MG63 (cell line): ENCODE measurements around the gene ESRP2. TPM values are rescaled to one million over a fixed set of nuclear protein-coding genes. Genes with fewer than 3 reads are reported as not detected.
A peak's percentile ranks its signal among the peaks of the same experiment; 100 is the strongest.

ENCODE experiments used
- DNase-seq: peaks from one replicate; pipeline ENCODE4 v3.0.0-alpha.2; 2020
- H3K27me3 ChIP-seq: fragments of 250-450 bp; sonication (Bioruptor Pico); 2 replicates; pipeline ENCODE4 v1.5.1; 2020; ENCODE audit warnings: mild to moderate bottlenecking, moderate library complexity
- H3K36me3 ChIP-seq: fragments of 250-450 bp; sonication (Bioruptor Pico); 2 replicates; pipeline ENCODE4 v1.5.1; 2020; ENCODE audit warnings: mild to moderate bottlenecking, moderate library complexity
- H3K4me3 ChIP-seq: fragments of 250-450 bp; sonication (Bioruptor Pico); 2 replicates; pipeline ENCODE4 v1.5.1; 2020; ENCODE audit warnings: mild to moderate bottlenecking, moderate library complexity
- H3K9me3 ChIP-seq: fragments of 250-450 bp; sonication (Bioruptor Pico); 2 replicates; pipeline ENCODE4 v1.5.1; 2020; ENCODE audit warnings: mild to moderate bottlenecking, moderate library complexity
- total RNA-seq: library from RNA; depleted of rRNA; stranded (reverse); fragments of >200 nt; shearing (Covaris generic); gene quantifications from 2 replicates; pipeline ENCODE4 v1.2.3, GENCODE V29; 2014; ENCODE audit warnings: low replicate concordance

ESRP2 gene
- total RNA-seq, 1 experiment from 2014 or later, result 0.36 TPM

GRCh38 chr16:68267612-68268405 is 31.9 kb upstream of the ESRP2 start:
- DNase-seq, result no peak
- Histone ChIP-seq H3K4me3 (no peak overlapping the region), H3K36me3 (no peaks in the 10 kb centered on the region; the same call in 1 of the 2 replicates)

GRCh38 chr16:68265078-68265920 is 29.4 kb upstream of the ESRP2 start:
- Histone ChIP-seq H3K36me3 (no peaks in the 10 kb centered on the region; the same call in 1 of the 2 replicates), H3K27me3 (no peaks in the 10 kb centered on the region), H3K9me3 (no peaks in the 10 kb centered on the region), H3K4me3 (peak overlapping the region; percentile 72)
- peak; percentile 69 for DNase-seq

More at GRCh38 chr16:68267612-68268405, 31.9 kb upstream of the ESRP2 start:
- Histone ChIP-seq H3K27me3 (no peaks in the 10 kb centered on the region), H3K9me3 (no peaks in the 10 kb centered on the region)

- peak; percentile 69 for DNase-seq
- Histone ChIP-seq H3K36me3 (no peaks in the 10 kb centered on the region; the same call in 1 of the 2 replicates), H3K4me3 (peak within 1 kb of the TSS; percentile 72), H3K9me3 (no peaks in the 10 kb centered on the region), H3K27me3 (no peaks in the 10 kb centered on the region)
These were observed 28.5 kb upstream of the ESRP2 start, which contains the start of gene SLC7A6 for GRCh38 chr16:68264128-68265077. Gene SLC7A6 (plus strand): TSS chr16:68264526. CDS start chr16:68274727, 10,201 bp downstream.

DNA sequence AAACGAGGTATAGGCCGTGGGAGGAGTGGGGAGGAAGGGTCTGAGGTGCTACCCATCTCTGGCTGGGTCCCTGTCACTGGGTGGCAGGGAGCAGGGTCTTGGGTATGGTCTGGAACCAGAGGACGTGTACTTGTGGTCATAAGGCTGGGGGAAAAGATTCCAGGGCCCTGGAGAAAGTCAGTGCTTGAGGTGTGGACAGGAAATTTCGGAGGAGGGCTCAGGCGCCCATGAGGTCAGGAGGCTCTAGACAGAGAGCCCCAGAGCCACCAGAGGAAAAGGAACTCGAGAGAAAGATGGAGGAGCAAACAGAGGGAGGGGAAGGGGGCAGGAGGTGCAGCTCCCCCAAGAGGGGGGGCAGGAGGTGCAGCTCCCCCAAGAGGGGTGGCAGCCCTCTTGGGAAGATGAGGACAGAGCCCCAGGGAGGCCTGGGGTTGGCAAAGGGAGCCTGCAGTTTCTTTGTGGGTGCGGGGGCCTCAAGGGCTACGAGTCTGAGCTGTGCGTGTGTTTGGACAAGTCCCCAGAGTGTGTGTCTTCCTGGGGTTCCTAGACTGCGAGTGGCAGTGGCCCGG is 27.7 kb upstream of the ESRP2 start:
- DNase-seq, result no peak
- no peaks in the 10 kb centered on the region for H3K27me3 ChIP-seq
- H3K36me3 ChIP-seq, result no peaks in the 10 kb centered on the region; the same call in 1 of the 2 replicates
- H3K4me3 ChIP-seq, result peak overlapping the region; percentile 72
- no peaks in the 10 kb centered on the region for H3K9me3 ChIP-seq

- Histone ChIP-seq H3K36me3 (no peaks in the 10 kb centered on the region), H3K27me3 (no peaks in the 10 kb centered on the region), H3K4me3 (no peak overlapping the region), H3K9me3 (no peaks in the 10 kb centered on the region)
- DNase-seq, result no peak
These were observed 23.3 kb upstream of the ESRP2 start for GRCh38 chr16:68259007-68259825.

GRCh38 chr16:68257906-68258800 is 22.2 kb upstream of the ESRP2 start:
- Histone ChIP-seq H3K36me3 (no peaks in the 10 kb centered on the region), H3K27me3 (no peaks in the 10 kb centered on the region), H3K9me3 (no peaks in the 10 kb centered on the region), H3K4me3 (no peak overlapping the region)
- peak; percentile 81 for DNase-seq

DNA sequence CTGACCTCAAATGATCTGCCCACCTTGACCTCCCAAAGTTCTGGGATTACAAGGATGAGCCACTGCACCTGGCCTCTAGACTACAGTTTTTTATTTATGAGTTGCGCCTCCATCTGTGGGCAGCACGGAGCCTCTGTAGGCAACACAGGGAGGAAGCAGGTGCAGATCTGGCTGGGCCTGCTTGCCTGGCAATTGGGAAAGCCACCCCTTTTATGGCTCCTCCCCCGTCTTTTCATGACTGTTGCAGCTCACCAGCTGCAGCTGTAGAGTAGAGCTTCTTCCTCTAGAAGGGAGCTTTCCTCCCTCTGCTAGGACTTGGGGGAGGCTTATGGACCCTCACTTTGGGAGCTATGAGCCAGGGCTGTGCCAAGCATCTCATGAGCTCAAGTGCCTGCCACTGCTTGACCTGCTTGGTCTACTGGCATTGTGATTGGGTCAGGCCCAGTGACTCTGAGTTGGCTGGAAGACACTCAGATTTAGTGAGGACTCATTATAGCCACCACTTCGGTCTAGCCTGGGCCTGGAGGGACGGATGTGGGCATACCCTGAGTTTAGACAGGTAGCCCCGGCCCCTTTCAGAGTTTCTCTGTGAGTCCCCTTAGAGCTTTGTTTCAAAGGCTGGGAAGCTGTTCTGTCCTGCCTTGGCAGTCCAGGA is 21.5 kb upstream of the ESRP2 start:
- Histone ChIP-seq H3K4me3 (no peak overlapping the region), H3K27me3 (no peaks in the 10 kb centered on the region), H3K36me3 (no peaks in the 10 kb centered on the region), H3K9me3 (no peaks in the 10 kb centered on the region)
- DNase-seq, result no peak

GRCh38 chr16:68255712-68256111 is 19.8 kb upstream of the ESRP2 start:
- Histone ChIP-seq H3K4me3 (no peak overlapping the region), H3K9me3 (no peaks in the 10 kb centered on the region), H3K36me3 (no peaks in the 10 kb centered on the region), H3K27me3 (no peaks in the 10 kb centered on the region)
- no peak for DNase-seq

- DNase-seq, result no peak
- H3K36me3 ChIP-seq, result no peaks in the 10 kb centered on the region
- H3K27me3 ChIP-seq, result no peaks in the 10 kb centered on the region
- no peak overlapping the region for H3K4me3 ChIP-seq
- H3K9me3 ChIP-seq, result no peaks in the 10 kb centered on the region
These were observed 17.8 kb upstream of the ESRP2 start for GRCh38 chr16:68253721-68254120.

DNA sequence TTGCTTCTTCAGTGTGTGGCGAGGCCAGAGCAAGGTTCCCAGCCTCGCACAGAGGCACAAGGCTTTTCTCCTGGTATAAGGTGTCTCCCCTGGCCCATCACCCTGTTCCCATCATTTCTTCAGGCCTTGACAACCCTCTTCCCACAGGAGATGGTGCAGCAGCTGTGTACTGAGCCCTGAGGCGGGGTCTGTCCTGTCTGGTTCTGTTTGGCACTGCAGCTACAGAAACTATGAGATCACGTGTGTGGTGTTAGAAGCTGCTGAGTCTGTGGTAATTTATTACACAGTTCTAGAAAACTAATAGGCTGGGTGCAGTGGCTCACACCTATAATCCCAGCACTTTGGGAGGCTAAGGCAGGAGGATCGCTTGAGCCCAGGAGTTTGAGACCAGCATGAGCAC is 16.5 kb upstream of the ESRP2 start:
- no peak for DNase-seq
- Histone ChIP-seq H3K27me3 (no peaks in the 10 kb centered on the region), H3K4me3 (no peak overlapping the region)

DNA sequence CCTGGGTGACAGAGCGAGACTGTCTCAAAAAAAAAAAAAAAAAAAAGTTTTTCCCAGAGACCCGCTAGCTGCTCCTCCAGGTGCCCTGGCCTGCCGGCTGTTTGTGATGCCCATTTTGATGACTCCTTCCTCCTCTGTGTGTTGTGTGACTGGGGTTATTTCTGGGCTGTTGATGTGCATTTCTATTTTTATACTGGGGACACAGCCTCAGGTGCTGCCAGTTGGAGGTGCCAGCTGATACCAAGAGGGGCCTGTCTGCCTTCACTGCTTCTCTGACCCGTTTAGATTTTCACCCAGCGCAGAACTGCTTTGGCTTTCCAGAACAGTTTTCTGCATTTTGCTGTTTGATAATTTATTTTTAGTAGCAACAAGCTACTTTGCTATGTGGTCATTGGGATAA is 15.9 kb upstream of the ESRP2 start:
- Histone ChIP-seq H3K9me3 (no peaks in the 10 kb centered on the region), H3K36me3 (no peaks in the 10 kb centered on the region), H3K27me3 (no peaks in the 10 kb centered on the region), H3K4me3 (no peak overlapping the region)
- no peak for DNase-seq

More for the DNA sequence above, 16.5 kb upstream of the ESRP2 start:
- Histone ChIP-seq H3K36me3 (no peaks in the 10 kb centered on the region), H3K9me3 (no peaks in the 10 kb centered on the region)

- no peaks in the 10 kb centered on the region for H3K9me3 ChIP-seq
- H3K4me3 ChIP-seq, result no peak overlapping the region
These were observed 15.0 kb upstream of the ESRP2 start for GRCh38 chr16:68250951-68251350.

DNA sequence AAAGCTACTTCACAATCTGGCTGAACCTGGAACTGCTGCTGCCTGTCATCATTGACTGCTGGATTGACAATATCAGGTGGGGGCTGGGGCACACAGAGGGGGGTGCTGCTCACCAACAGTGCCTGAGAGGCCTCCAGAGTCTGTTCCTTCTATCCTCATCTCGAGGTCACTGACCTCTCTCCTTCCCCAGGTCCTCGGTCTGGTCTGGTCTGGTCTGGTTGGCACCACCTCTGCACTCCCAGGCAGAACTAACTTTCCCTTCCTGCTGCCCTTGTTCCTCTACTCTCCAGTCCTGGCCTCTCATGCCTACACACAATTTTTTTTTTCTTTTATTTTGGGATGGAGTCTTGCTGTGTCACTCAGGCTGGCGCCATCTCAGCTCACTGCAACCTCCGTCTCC is 13.4 kb upstream of the ESRP2 start:
- no peak for DNase-seq
- Histone ChIP-seq H3K4me3 (no peak overlapping the region), H3K27me3 (no peaks in the 10 kb centered on the region), H3K36me3 (no peaks in the 10 kb centered on the region), H3K9me3 (no peaks in the 10 kb centered on the region)

More at GRCh38 chr16:68250951-68251350, 15.0 kb upstream of the ESRP2 start:
- Histone ChIP-seq H3K36me3 (no peaks in the 10 kb centered on the region), H3K27me3 (no peaks in the 10 kb centered on the region)
- DNase-seq, result no peak

DNA sequence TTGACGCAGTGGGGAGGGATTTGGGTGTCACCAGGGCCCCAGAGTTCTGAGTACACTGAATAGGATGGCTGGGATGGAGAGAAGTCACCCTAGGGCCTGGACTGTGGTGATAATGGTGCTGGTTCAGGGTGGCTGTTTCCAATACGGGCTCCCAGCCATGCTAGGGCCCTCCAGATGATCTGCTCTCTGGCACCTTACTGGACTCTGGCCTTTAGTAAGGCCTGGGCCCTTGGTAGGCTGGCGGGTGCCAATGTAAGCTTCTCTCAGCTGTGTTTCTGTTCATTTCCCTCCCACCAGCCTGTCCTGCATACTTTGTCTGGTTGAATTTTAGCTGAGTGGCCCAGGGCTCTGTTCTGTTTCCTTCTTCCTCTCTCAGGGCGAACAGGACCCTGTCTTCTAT is 12.0 kb upstream of the ESRP2 start:
- Histone ChIP-seq H3K27me3 (no peaks in the 10 kb centered on the region), H3K4me3 (no peak overlapping the region), H3K9me3 (no peaks in the 10 kb centered on the region), H3K36me3 (no peaks in the 10 kb centered on the region)
- DNase-seq, result no peak
